Urinary bladder (tissue), 4 donors: ENCODE data around the gene GPR39. TPM values are rescaled to one million over a fixed set of nuclear protein-coding genes. Genes with fewer than 3 reads are reported as not detected.

Source experiments
- DNase-seq: peaks from one replicate; pipeline ENCODE4 v3.0.0-alpha.2; 2015; ENCODE audit errors: extremely low spot score
- H3K27ac ChIP-seq: one replicate; pipeline ENCODE4 v1.5.1; 2013; ENCODE audit warnings: low read depth, mild to moderate bottlenecking, moderate library complexity
- H3K36me3 ChIP-seq: one replicate; pipeline ENCODE4 v1.6.1; 2013; ENCODE audit warnings: mild to moderate bottlenecking, moderate library complexity; ENCODE audit not compliant: insufficient read depth
- H3K4me1 ChIP-seq: one replicate; pipeline ENCODE4 v1.6.1; 2013; ENCODE audit warnings: mild to moderate bottlenecking, moderate library complexity; ENCODE audit not compliant: insufficient read depth
- H3K4me3 ChIP-seq: one replicate; pipeline ENCODE4 v1.5.1; 2013; ENCODE audit warnings: low read depth, low read length
- WGBS: extraction: QIAGEN DNeasy Blood & Tissue Kit; methylation state at CpG from one replicate; pipeline ENCODE4 v1.1.7; 2013; 5-methylcytosine and 5-hydroxymethylcytosine counted together
- polyA plus RNA-seq: library from polyadenylated mRNA; stranded (reverse); fragments of 200-250 nt; gene quantifications from one replicate; pipeline ENCODE4 v1.2.3, GENCODE V29; 2013
- total RNA-seq: library from RNA; depleted of rRNA; stranded (reverse); fragments of >200 nt; gene quantifications from one replicate; pipeline ENCODE4 v1.2.3, GENCODE V29; 2014
- donor health status: healthy with polysubstance abuse.
- donor health status: healthy.

Gene GPR39
- total and polyA plus RNA-seq, 2 donors: 1.4 to 3.2 TPM

DNA sequence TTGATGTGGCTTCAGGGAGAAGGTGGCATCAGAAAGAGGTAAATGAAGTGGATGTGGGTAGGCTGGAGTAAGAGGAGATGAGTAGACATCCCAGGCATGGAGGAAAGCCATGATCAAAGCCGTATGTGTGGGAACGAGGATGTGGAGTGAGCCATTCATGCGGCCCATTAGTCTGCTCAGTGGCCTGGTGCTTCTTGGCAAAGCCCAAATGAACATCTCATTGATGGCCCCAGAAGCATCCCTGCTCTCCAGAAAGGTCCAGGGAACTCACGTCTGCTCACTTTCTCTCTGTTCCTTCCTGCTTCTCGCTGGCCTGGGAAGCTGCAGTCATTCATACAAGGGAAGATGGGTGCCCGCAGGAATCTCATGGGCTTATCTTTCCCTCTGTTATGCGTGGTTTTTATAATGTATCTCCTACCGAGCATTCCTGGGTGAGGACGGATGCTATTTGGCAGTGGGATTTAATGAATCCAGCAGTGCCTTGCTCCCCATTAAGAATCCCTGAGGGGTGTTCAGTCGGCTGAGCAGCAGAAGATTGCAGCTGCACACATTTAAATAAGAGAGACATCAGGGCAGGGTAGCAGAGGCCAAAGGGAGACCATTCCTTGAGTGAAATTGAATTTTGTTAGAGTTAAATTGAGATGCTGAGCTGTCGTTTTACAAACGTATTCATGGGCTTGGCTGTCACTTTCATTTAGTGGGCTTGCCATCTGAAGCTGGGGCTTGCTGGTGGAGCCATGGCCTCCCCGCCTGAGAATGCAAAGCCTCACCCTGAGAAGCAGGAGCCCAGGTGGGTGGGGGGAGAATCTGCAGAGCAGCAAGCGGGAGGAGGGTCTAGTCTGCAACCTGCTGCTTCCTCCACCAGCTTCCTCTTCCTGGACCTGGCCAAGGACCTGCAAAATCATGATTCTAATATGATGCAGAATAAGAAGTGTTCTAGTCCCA lies 188.9 kb downstream of the GPR39 start:
- no peak overlapping the region for H3K27ac ChIP-seq
- no peak for DNase-seq
- H3K4me1 ChIP-seq: no peaks in the 10 kb centered on the region
- H3K36me3 ChIP-seq: no peaks in the 10 kb centered on the region
- 77% methylated on average over 14 of the region's 14 CpGs for WGBS
- H3K4me3 ChIP-seq: no peak overlapping the region

DNA sequence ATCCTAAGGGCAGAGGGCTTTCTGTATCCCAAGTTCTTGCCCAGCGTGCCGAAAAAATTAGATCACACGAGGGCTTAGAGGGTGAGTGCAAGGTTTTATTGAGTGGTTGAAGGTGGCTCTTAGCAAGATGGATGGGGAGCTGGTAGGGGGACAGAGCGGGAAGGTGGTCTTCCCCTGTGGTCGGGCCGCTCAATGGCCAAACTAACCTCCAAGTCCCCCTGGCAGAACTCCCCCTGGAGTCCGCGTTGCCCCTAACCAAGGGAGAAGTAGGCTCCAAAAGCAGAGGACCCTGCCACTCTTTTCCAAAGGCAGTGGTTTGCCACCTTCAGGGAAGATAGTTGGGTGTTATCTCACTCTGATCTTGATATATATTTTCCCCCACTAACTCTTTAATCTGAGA lies 190.0 kb downstream of the GPR39 start:
- 89% methylated on average over 8 of the region's 8 CpGs for WGBS
- Histone ChIP-seq H3K4me1 (no peaks in the 10 kb centered on the region), H3K4me3 (no peak overlapping the region), H3K36me3 (no peaks in the 10 kb centered on the region), H3K27ac (no peak overlapping the region)
- no peak for DNase-seq

DNA sequence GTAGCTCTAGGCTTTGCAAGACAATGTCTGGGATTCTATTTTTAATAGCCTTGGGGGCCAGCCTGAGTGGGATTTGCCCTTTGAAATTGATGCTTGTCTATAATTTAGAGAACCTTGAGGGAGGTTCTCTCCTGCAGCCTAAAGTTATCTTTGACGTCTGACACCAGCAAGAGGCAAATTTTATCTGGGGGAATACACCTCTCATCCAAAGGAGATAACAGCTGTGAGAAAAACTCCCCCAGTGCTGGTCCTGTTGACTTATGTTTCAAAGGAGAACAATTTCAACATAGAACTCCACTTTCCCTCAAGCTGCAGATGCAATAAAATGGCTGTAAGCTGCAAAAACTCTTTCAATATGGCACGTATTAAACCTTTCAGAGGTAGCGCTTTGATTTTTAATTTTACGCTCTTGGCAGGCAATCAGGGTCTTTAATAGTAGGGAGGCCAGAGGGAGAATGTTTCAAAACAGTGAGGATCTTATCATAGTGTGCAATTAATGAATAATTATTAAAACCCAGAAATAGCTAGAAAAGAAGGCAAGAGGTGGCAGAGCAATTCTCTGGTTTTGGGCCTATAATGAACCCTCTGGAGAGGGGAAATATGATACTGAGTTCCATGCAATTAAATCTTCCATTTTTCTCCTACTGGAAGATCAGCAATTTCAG lies 191.0 kb downstream of the GPR39 start:
- no peak for DNase-seq
- 68% methylated on average over 4 of the region's 4 CpGs for WGBS
- no peak overlapping the region for H3K4me3 ChIP-seq

DNA sequence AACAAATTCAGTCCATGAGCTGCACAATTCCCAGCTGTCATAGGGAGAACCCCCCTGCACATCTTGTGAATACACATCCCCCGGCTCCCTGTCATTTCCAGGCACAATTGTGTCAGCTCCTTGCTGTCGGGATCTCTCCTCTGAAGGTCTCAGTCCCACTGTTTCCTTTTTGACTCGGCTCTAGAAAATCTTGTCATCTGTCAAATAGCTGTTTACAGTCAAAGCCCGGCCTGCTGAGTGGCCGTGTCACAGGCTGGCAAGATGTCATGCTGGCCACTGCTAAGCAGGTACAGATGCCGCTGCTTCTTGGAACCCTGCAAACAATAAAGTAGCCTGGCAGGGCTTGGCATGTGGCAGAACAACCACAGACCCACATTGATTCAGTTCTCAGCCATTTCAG lies 191.7 kb downstream of the GPR39 start:
- Histone ChIP-seq H3K27ac (no peak overlapping the region), H3K4me3 (no peak overlapping the region), H3K36me3 (no peaks in the 10 kb centered on the region), H3K4me1 (no peaks in the 10 kb centered on the region)
- 70% methylated on average over 6 of the region's 6 CpGs for WGBS
- no peak for DNase-seq

More for the DNA sequence above, 191.0 kb downstream of the GPR39 start:
- no peaks in the 10 kb centered on the region for H3K36me3 ChIP-seq
- H3K4me1 ChIP-seq: no peaks in the 10 kb centered on the region
- H3K27ac ChIP-seq: no peak overlapping the region

DNA sequence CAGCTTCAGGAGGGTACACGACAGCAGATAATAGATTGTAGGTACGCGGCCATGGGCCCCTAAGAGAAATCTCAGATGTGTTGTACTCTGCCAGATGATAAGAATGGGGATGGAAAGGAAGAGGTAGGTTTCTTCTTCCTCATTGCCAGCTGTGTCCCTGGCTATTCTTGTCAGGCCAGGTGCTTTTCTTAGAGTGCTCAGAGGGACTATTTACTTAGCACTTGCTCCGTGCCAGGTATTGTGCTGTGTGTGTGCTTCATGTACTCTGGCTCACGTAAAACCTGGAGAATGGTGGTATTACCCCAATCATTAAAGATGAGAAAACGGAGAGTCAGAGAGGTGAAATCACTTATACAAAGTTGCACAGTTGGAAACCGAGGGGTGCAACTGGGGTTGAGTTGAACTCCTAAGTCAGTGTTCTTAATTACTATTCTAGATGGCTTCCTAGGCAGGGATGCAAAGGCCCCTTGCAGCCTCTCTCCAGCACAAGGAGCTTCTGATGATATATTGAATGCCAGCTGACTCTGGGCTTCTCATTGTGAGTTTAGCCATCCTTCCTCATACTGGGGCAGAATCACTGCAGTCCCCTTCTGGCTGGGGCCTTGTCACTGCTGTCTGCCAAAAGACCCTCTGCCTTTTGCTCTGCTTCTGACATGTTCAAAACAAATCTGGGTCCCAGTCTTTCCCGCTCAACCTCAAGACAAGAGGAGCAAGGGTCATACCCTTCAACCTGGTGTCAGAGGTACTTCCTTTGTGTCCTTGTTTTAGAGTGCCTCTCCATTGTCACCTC lies 192.7 kb downstream of the GPR39 start:
- H3K27ac ChIP-seq: no peak overlapping the region
- DNase-seq: no peak
- WGBS: 88% methylated on average over 8 of the region's 8 CpGs

DNA sequence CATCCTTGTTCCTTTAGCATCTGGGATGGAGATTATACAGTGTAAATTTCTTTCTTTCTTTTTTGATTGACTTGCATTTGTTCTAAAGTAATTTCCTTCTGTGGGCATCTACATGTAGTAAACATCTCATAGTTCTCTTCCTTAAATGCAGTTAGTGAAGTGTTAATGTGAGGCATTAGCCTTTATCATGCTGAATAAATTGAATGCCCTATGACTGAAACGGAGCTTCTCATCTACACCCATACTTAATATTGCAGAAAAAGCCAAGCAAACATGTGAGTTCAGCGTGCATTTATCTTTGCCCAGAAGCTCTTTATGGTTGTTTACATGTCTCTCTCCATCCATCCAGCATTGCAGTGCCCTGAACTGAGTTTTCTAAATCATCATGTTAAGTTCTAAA lies 195.1 kb downstream of the GPR39 start:
- WGBS: 55% methylated on average over 2 of the region's 2 CpGs

More for the DNA sequence above, 192.7 kb downstream of the GPR39 start:
- Histone ChIP-seq H3K4me3 (no peak overlapping the region), H3K4me1 (no peaks in the 10 kb centered on the region), H3K36me3 (no peaks in the 10 kb centered on the region)

DNA sequence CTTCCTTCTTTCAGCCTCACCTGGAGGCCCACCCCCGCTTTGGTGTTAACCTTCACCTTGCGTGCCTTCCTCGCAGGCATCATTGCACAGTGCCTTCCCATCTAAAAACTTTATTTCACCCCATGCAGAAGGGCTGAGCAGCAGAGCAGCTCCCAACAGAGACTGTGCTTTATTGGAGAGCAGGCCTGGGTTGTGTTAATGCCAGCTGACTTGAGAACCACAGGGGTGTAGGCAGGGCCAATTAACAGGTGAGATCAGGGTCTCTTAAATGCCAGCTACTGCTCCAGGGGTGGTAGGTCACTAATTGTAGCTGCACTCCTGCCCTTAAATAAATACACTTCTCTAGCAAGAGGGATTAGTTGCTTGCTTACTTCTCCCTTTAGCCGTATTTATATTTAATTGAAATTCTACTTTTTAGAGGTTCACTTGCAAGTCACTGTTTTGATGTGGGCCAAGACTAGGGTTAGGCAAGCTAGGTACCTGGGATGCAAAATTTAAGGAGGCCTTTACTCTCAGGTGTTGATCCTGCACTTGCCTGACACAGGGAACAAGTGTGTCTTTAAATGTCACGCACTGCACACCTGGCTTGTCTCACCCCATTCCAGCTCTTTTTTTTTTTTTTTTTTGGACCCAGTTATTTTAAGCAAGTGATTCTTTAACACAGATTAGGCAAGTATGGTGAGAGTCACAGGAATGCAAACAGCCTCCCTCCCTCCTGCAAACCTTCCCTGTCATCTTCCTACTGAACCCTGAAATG lies 198.9 kb downstream of the GPR39 start:
- no peaks in the 10 kb centered on the region for H3K36me3 ChIP-seq
- H3K27ac ChIP-seq: no peak overlapping the region
- WGBS: 78% methylated on average over 5 of the region's 5 CpGs
- H3K4me1 ChIP-seq: no peaks in the 10 kb centered on the region
- H3K4me3 ChIP-seq: no peak overlapping the region
- DNase-seq: no peak

More for the DNA sequence above, 195.1 kb downstream of the GPR39 start:
- no peaks in the 10 kb centered on the region for H3K4me1 ChIP-seq
- H3K27ac ChIP-seq: no peak overlapping the region
- no peak for DNase-seq
- no peak overlapping the region for H3K4me3 ChIP-seq
- H3K36me3 ChIP-seq: no peaks in the 10 kb centered on the region

DNA sequence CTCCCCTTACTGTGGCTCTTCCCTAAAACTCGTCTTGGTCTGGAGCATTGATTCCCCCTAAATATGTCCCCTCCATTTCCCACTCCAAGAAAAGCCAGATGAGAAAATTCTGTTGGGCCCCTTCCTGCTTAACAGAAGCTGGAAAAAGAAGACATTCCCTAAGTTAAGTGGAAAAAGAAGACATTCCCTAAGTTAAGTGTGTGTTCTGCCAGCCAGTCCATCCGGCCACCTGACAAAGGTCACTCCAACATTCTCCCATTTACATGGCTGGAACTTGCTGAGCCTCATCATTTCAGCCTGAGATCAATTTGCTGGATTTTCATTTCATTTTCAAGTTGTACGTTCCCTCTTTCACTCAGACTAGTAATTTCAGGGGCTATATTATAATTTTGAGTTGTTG lies 201.4 kb downstream of the GPR39 start:
- 70% methylated on average over 3 of the region's 3 CpGs for WGBS
- Histone ChIP-seq H3K4me3 (no peak overlapping the region), H3K36me3 (no peaks in the 10 kb centered on the region), H3K27ac (no peak overlapping the region), H3K4me1 (no peaks in the 10 kb centered on the region)
- no peak for DNase-seq

DNA sequence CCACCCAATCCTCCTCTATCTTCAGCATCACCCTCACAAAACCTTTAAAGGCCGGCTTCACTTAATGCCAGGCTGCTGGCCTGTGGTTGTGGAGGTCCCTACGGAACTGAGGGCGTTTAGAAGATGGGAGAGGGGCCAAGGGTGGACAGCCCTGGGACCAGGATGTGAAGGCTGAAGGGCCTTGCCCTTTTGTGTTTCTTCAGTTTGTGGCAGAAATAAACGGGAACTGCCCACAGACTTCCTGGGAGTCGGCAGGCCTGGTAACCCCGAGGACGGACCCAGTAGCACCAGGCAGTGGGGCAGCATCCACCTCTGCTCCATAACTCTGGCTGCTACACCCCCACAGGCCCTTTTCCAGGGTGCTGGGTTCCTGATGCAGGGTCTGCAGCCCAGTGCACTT lies 202.1 kb downstream of the GPR39 start:
- Histone ChIP-seq H3K4me3 (no peak overlapping the region), H3K4me1 (no peaks in the 10 kb centered on the region), H3K27ac (no peak overlapping the region), H3K36me3 (no peaks in the 10 kb centered on the region)
- WGBS: 80% methylated on average over 7 of the region's 7 CpGs
- DNase-seq: no peak

DNA sequence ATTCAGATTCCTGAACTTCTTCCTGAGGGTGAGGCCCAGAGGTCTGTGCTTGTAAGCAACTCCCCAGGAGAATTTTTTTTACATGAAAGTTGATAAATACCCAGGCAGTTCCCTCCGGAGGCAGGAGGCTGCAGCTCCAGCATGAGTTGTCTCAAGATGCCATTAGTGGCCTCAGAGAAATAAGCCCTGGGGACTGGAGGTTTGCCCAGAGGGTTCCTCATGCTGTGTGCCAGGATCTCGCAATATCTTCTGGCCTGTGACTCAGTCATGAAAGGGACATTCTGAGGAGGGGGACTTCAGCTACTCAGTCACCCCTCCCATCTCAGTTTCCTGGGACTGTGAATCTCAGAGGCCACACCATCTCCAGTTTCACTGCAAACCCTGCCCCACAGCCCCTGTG lies 203.5 kb downstream of the GPR39 start:
- DNase-seq: no peak
- no peak overlapping the region for H3K4me3 ChIP-seq
- no peaks in the 10 kb centered on the region for H3K36me3 ChIP-seq
- H3K4me1 ChIP-seq: no peaks in the 10 kb centered on the region
- H3K27ac ChIP-seq: no peak overlapping the region
- WGBS: 62% methylated on average over 2 of the region's 2 CpGs

DNA sequence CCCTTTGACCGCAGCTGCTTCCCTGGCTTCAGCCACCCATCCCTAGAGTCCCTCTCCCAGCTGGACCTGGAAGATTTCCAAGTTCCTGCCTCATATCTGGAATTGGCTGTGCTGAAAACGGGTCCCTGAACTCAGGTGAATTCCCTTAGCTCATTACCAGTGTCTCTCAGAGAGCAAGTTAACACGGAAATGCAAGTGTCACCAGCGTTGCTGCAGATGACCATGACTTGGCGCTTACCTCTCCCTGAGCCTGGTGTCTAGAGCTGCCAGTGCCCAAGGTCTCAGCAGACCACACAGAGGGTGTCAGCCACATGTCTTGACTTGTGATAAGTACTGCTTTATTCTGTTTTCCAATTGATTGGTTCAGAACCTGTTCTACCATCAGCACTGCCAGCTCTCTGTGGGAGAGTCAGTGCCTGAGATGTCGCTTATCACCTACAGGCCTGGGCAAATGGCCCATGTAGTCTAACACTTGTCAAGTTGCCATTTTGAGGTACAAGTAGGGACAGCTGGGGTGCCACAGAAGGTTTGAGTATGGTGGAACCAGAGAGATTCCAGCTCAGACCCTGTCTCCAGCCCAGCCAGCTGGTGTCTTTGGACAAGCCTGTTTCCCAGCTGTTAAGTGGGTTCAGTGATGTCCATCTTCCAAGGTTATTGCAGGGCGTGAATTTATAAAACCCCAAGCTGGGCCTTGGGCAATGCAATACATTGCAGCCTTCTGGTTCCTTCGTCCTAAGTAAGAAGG lies 204.7 kb downstream of the GPR39 start:
- 74% methylated on average over 8 of the region's 8 CpGs for WGBS
- no peaks in the 10 kb centered on the region for H3K36me3 ChIP-seq
- DNase-seq: no peak
- H3K27ac ChIP-seq: no peak overlapping the region
- H3K4me1 ChIP-seq: no peaks in the 10 kb centered on the region
- no peak overlapping the region for H3K4me3 ChIP-seq

DNA sequence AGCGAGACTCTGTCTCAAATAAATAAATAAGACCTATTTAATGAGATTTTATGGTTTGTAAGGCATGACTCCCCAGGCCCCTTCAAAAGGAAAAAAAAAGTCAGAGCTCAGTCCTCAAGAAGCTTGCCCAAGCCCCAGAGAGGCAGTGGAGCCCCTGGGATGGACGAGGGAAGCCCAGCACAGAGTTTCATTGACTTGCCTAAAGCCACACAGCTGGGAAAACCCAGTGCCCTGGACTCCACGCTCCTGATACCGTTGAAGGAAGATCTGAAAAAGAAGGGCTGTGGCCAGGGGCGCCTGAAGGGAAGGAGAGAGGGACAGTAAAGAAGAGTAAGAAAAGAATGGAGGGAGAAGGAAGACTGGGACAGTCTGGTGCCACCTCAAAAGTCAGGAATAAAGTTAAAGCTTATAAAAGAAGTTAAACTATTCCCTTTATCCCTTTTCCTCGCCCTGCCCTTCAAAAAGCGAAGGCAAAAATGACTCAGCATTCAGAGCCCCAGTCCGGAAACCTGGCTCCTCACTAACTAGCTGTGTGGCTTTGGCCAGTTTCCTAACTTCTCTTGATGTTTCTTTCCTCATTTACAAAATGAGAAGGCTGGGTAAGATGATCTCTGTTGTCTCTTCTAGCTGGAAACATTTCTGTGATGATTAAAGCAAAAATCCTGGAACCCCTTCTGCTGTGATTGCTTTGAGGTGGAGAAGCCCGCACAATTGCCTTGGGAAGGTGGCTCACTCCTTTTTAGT lies 206.7 kb downstream of the GPR39 start:
- no peaks in the 10 kb centered on the region for H3K36me3 ChIP-seq
- no peak for DNase-seq

More for the DNA sequence above, 206.7 kb downstream of the GPR39 start:
- 75% methylated on average over 9 of the region's 9 CpGs for WGBS
- H3K27ac ChIP-seq: no peak overlapping the region
- no peaks in the 10 kb centered on the region for H3K4me1 ChIP-seq
- no peak overlapping the region for H3K4me3 ChIP-seq
